ENCODE results near the gene LGALS3. TPM values are rescaled to one million over a fixed set of nuclear protein-coding genes. Genes with fewer than 3 reads are reported as not detected.
A peak's percentile ranks its signal among the peaks of the same experiment; 100 is the strongest.

Gene LGALS3
- total and polyA plus RNA-seq, 8 donors, result 163 to 676 (median 270) TPM

- Histone ChIP-seq H3K36me3 (no peaks in the 10 kb centered on the region), H3K4me3 (no peak overlapping the region), H3K27ac (peak overlapping the region in 2 of 5 donors; percentile 77 to 80), H3K27me3 (no peaks in the 10 kb centered on the region), H3K4me1 (peaks cover 9 to 38% (median 24%) of the 10 kb centered on the region in 4 donors), H3K9me3 (no peaks in the 10 kb centered on the region)
- intact Hi-C loops (cut with DNase I; ENCODE audit: low total_unique reads), result no loop called here
- WGBS, 5 donors, result 68 to 92% (median 74%) methylated on average over 2 of the region's 2 CpGs
- no peak for DNase-seq
- TF ChIP-seq EP300 (IDR thresholded peaks at IDR 0.05) (no peak), POLR2AphosphoS5 (IDR thresholded peaks at IDR 0.05) (no peak), CTCF (IDR thresholded peaks at IDR 0.05) (no peak), POLR2A (IDR thresholded peaks at IDR 0.05) (no peak)
Measured at GRCh38 chr14:55114720-55115119, 14.3 kb upstream of the LGALS3 start.

GRCh38 chr14:55115460-55115859, 13.6 kb upstream of the LGALS3 start:
- 46 to 59% (median 51%) methylated on average over 3 of the region's 3 CpGs for WGBS, 5 donors
- TF ChIP-seq CTCF (IDR thresholded peaks at IDR 0.05) (no peak), POLR2AphosphoS5 (IDR thresholded peaks at IDR 0.05) (no peak), POLR2A (IDR thresholded peaks at IDR 0.05) (no peak), EP300 (IDR thresholded peaks at IDR 0.05) (no peak)
- Histone ChIP-seq H3K4me3 (no peak overlapping the region), H3K9me3 (no peaks in the 10 kb centered on the region), H3K36me3 (no peaks in the 10 kb centered on the region), H3K4me1 (peaks cover 12 to 45% (median 29%) of the 10 kb centered on the region in 4 donors), H3K27me3 (no peaks in the 10 kb centered on the region), H3K27ac (peak overlapping the region; percentile 65 to 80 (median 67))
- intact Hi-C loops (cut with DNase I; ENCODE audit: low total_unique reads), result no loop called here
- no peak for DNase-seq

GRCh38 chr14:55115861-55116245, 13.2 kb upstream of the LGALS3 start:
- H3K4me1 ChIP-seq, result peaks cover 14 to 49% (median 33%) of the 10 kb centered on the region in 4 donors
- no peak overlapping the region for H3K4me3 ChIP-seq
- intact Hi-C loops (cut with DNase I; ENCODE audit: low total_unique reads), result no loop called here
- no peaks in the 10 kb centered on the region for H3K36me3 ChIP-seq
- no peaks in the 10 kb centered on the region for H3K9me3 ChIP-seq
- peak overlapping the region; percentile 65 to 81 (median 77) for H3K27ac ChIP-seq
- TF ChIP-seq POLR2A (IDR thresholded peaks at IDR 0.05), result no peak
- TF ChIP-seq EP300 (IDR thresholded peaks at IDR 0.05), result no peak
- no peak for TF ChIP-seq POLR2AphosphoS5 (IDR thresholded peaks at IDR 0.05)
- TF ChIP-seq CTCF (IDR thresholded peaks at IDR 0.05), result no peak
- no peak for DNase-seq
- WGBS, 5 donors, result 50 to 72% (median 70%) methylated on average over 4 of the region's 4 CpGs
- H3K27me3 ChIP-seq, result no peaks in the 10 kb centered on the region

GRCh38 chr14:55116246-55117030, 12.6 kb upstream of the LGALS3 start:
- intact Hi-C loops (cut with DNase I; ENCODE audit: low total_unique reads), result no loop called here
- TF ChIP-seq POLR2A (IDR thresholded peaks at IDR 0.05), result no peak
- peak in 2 of 3 donors; percentile 54 to 70 for TF ChIP-seq POLR2AphosphoS5 (IDR thresholded peaks at IDR 0.05)
- peak in 1 of 2 donors; percentile 62 for DNase-seq
- Histone ChIP-seq H3K4me1 (peaks cover 18 to 55% (median 37%) of the 10 kb centered on the region in 4 donors), H3K27me3 (no peaks in the 10 kb centered on the region), H3K36me3 (no peaks in the 10 kb centered on the region), H3K4me3 (no peak overlapping the region), H3K9me3 (no peaks in the 10 kb centered on the region), H3K27ac (peak overlapping the region; percentile 65 to 81 (median 77))
- WGBS, 5 donors, result 33 to 54% (median 38%) methylated on average over 11 of the region's 11 CpGs
